Erythroblast (primary cell): ENCODE measurements around the gene ADGRL1.
"Not testable (repeated sequence)": the region's sequence is repeated elsewhere in the genome, so short reads cannot be mapped to it uniquely, and the experiment has no call there.

Experiments
- DNase-seq, 2 experiments: peaks; one replicate each; lab custom pipeline; 2025; lab: John Stamatoyannopoulos, UW
- GATA1 ChIP-seq: IDR thresholded peaks from 2 replicates; pipeline ENCODE4 v1.6.1; 2011; ENCODE audit warnings: low read depth, mild to moderate bottlenecking, control low read depth, low read length, moderate library complexity
- POLR2A ChIP-seq: IDR thresholded peaks from 2 replicates; pipeline ENCODE4 v1.6.1; 2011; ENCODE audit warnings: mild to moderate bottlenecking, low read length

The ADGRL1 gene

DNA sequence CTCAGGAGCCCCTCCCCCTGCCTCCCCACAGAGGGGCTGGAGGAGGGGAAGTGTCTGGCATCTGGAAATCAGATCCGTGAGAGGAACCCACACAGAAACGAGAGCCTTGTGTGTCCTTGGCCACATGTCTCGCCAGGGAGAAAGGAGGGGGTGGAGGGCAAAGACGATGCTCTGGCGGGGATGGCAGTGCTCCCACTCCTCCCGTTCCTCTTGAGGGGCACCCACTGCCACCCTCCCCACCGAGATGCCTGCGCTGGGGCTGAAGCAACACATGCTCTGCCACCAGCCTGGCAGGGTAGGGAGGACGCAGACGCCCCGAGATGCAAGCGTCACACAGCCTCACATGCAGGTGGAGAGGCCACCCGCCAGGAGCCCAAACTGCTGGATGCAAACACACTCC lies 2.8 kb downstream of the ADGRL1 start:
- TF ChIP-seq GATA1, result no peak
- TF ChIP-seq POLR2A, result no peak
- DNase-seq, result no peak

DNA sequence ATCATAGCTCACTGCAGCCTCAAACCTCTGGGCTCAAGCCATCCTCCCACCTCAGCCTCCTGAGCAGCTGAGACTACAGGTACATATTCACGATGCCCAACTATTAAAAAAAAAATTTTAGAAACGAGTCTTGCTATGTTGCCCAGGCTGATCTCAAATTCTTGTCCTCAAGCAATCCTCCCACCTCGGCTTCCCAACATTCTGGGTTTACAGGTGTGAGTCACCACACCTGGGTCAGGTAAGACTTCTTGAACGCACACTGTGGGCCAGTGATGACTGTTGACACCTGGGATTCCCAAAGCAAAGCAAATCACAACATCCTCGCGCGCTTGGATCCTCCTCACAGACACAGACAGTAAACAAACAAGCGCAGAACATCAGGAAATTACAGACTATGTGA lies 4.5 kb downstream of the ADGRL1 start:
- not testable (repeated sequence) for DNase-seq

DNA sequence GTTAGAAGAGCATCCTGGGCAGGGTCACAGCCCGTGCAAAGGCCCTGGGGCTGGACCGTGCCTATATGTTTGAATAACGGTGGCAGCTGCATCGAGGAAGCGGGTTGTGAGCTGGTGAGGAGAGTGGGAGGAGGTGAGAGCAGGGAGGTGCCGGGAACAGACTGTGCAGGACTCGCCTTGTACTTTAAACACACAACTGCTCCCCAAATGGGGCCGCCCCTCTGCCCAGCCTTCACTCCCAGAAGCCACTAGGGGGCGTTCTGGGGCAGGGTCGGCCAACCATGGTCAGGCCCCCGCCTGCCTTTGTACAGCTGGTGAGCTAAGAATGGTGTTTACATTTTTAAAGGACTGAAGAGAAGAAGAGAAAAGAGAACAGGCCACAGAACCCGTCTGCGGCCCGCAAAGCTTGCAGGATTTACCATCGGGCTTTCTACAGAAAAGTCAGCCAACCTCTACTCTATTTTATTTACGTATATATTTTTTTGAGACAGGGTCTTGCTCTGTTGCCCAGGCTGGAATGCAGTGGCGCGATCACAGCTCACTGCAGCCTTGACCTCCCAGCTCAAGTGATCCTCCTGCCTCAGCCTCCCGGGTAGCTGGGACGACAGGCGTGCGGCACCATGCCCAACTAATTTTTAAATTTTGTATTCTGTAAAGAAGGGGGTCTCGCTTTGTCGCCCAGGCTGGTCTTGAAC lies 5.7 kb downstream of the ADGRL1 start:
- DNase-seq, result peak; percentile 38 to 49

DNA sequence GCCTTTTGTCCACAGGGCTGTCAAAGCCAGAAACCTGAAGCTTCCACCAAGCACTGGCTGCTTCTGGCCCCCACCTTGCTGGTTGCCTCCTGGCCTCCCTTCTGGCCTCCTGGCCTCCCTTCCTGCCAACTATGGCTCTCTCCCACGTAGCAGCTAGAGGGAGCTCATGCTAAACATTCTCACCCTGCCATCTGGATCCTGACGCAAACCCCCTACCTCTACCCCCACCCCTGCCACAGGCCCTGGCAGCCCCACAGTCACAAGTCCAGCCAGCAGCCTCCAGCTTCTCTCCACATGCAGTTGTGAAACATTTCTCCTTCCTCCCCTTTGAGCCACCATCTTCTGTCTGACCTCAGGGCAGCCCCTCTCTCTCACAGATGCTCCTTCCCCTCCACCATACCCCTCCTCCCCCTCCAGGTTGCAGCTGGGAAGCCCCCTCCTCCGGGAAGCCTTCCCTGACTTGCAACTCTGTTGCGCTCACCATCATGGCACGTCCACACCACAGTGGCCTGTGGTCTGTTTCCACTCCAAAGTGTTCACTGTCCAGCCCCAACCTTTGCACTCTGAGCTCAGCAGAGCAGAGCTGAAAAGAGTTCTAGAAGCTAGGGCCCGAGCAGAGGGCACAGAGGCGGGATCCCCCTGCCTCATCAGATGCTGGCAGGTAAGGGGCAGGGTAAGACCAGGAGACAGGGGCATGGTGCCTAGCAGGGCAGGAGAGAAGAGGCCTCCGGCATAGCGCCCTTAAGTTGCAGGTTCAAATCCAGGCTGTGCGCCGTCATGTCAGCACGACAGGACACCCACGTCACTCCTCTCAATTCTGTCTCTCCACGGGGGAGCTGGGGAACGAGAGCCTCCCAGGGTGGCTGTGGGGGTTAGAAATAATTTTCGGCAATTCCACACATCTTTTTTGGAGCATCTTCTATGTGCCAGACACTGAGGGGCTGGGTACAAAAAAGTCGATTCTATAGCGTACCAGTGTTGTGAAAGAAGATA lies 7.3 kb downstream of the ADGRL1 start:
- no peak for DNase-seq

DNA sequence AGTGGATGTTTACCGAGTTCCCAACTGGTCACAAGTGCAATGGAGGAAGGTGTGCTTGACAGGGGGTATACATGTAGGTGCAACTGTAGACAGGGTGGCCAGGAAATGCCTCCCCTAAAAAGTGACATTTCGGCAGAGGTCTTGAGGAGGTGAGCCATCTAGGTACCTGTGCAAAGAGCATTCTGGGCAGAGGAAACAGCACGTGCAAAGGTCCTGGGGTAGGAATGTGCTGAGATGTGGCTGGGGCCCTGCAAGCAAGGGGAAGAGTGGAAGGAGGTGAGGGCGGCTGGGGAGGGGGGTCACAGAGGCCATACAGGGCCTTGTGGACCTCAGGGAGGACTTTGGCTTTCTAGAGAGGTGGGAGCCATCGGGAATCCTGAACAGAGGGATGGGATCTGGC lies 8.1 kb downstream of the ADGRL1 start:
- no peak for TF ChIP-seq POLR2A
- no peak for TF ChIP-seq GATA1
- DNase-seq, result no peak

More for the DNA sequence above, 7.3 kb downstream of the ADGRL1 start:
- TF ChIP-seq POLR2A (no peak), GATA1 (no peak)

DNA sequence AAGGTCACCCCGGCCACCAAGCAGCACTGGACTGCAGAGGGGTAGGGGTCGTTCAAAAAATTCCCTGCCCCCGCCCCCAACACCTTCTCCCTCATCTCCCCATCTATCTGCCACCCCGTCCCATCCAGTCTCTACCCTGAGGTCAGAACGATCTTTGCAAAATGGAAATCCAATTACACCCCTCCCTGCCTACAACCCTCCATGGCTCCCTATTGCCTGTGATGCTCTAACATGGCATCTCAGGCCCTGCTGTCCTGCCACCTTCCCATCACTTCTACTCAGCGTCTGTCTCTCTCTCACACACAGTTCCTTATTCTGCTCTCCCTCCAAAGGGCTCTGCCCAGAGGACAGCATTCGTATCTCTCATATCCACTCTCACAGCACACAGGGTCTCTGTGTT lies 8.7 kb downstream of the ADGRL1 start:
- DNase-seq, result not testable (repeated sequence)

DNA sequence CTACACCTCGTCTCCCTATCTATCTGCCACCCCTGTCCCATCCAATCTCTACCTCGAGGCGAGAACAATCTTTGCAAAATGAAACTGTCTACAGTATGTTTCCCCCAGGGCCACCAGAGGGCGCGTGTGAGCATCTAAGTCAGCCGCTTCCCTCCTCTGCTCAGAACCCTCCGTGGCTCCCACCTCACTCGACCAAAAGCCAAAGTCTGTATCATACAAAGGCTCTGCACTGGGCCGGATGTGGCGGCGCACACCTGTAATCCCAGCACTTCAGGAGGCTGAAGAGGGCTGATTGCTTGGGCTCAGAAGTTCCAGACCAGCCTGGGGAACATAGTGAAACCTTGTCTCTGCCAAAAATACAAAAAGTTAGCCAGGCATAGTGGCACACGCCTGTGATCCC lies 9.9 kb downstream of the ADGRL1 start:
- peak; percentile 63 to 84 for DNase-seq

DNA sequence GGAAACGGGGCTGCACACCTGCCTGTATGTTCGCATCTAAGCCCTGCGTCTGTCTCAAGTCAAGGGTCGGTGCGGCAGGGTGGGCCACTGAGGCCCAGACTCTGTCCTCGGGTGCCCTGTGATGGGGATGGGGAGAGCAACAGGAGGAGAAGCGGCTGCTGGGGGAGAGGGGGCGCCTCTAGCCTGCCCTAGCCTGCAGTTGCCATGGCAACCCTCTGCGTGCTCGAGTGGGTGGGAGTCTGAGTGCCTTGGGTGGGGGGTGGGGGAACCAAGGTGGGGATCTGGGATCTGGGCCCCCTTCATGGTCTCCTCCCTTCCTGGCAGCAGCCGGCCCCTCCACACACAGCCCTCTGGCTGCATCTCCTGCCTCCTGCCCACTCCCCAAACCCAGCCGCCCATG lies 10.8 kb downstream of the ADGRL1 start:
- not testable (repeated sequence) for DNase-seq

DNA sequence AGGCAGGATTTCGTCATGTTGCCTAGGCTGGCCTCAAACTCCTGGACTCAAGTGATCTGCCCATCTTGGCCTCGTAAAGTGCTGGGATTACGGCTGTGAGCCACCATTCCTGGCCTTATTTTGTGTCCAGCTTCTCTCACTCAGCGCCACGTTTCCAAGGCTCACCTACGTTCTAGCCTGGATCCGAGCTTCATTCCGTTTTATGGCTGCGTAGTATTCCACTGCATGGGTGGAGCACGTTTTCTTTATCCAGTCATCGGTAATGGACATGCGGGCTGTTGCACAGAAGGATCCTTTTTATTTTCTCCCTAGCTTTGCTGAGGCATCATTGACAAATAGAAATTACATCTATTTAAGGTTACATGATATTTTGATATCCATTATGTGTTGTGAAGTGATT lies 16.6 kb downstream of the ADGRL1 start:
- TF ChIP-seq GATA1 (no peak), POLR2A (no peak)
- no peak for DNase-seq

DNA sequence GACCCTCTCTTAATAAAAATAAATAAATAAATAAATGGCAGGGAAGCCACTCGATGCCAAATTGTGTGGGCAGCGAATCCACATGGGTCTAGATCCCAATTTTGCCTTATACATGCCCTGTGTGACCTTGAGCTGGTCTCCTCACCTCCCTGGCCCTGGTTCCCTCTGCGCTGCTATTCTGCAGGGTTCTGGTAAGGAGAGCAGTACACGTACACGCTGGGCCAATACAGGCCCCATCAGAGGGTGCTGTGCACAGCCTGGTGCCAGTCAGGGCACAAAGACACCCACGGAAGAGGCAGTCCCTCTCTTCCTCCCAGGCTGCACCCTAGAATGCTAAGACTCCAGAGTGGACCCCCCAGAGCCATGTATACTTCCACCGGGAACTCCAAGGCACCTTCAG lies 17.9 kb downstream of the ADGRL1 start:
- DNase-seq, result not testable (repeated sequence)

DNA sequence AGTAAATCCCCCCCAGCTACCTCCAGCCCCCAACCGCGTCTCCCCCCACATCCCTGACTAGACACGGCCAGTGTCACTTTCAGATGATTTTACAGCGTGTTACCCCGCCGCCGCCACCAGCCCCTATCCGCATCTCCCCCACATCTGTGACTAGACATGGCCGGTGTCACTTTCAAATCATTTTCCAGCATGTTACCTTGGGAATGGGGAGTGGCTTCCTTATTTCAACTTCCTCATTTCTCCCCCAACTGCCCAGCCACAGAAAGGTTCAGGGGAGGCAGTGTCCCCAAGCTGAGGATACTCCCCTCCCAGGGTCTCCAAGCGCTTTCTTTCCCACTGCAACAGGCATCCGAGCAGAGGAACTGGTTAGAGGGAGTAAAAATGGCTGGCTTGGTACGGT lies 18.4 kb downstream of the ADGRL1 start:
- TF ChIP-seq POLR2A (no peak), GATA1 (no peak)
- no peak for DNase-seq

DNA sequence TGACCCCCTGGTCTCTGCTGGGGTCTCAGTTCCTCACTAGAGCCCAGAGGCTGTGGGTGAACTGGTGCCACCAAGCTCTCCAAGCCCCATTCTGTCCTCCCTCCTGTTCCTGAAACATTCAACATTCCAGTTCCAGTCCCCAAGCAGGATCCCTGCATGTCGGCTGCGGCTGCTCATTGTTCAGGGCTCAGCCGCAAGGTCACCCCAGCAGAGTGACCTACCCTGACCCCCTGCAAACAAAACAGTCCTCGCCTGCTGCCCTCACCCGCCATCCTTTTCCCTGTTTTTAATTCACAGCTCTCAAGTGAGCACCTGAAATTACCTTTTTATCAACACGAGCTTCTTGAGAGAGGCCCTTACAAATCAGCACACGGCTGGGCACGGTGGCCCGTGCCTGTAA lies 19.3 kb downstream of the ADGRL1 start:
- DNase-seq, result not testable (repeated sequence)

DNA sequence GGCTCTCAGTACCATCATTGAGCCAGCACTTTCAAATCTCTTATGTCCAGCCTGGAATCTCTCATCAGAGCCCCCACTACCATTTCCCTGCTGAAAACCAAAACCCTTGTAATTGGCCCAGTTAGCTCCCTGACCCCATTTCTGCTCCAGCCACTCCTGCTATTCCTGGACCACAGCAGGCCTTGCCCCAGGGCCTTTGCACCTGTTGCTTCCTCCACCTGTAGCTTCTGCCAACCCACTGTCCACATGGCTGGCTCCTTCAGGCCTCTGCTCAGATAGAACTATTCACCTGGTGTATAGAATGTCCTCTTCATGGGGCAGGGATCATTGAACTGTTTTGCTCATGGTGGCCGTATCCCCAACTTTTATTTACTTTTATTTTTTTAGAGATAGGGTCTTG lies 20.3 kb downstream of the ADGRL1 start:
- DNase-seq, result not testable (repeated sequence)

DNA sequence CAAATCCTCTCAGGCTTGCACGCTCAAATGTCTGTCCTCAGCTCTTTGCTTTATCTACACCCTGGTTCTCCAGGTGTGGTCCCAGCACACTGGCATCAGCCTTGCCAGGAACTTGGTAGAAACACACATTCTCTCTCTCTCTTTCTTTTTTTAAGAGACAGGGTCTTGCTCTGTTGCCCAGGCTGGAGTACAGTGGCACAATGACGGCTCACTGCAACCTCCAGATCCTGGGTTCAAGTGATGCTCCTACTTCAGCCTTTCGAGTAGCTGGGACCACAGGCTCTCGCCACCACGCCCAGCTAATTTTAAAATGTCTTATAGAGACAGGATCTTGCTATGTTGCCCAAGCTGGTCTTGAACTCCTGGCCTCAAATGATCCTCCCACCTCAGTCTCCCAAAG lies 20.8 kb downstream of the ADGRL1 start:
- TF ChIP-seq POLR2A, result no peak
- TF ChIP-seq GATA1, result no peak
- DNase-seq, result no peak

DNA sequence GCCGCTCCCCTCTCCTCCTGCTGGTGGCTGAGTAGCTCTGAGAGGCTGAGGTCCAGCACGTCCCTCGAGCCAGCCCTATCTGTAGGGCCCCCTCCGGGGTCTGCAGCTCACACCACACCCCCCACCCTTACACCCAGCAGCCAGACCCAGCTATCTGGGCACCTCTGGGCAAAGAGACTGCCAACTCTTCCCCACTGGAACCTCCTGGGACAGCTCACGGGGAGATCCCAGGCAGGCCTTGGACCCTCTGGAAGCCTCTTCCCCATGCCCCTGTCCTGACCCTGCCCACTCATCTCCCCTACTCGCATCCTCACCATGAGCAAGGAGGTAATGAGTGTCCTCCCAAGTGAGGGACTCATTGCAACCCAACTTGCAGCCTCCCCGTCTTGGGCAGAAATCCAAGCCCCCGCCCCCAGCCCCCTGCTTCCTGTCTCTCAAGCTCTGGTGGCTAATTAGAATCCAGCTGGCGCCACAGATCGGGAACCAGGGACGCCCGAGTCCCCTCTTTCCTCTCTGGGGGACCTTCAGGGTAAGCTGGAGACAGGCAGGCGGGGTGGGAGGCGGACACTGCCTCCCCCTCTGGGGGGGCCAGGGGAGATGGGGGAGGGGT lies 22.1 kb downstream of the ADGRL1 start:
- DNase-seq, result no peak
- no peak for TF ChIP-seq GATA1
- TF ChIP-seq POLR2A, result no peak
